ENCODE results near the gene GHRH. TPM values are rescaled to one million over a fixed set of nuclear protein-coding genes. Genes with fewer than 3 reads are reported as not detected.

The GHRH gene
- total RNA-seq, 3 donors from 2014 or later, result not detected

DNA sequence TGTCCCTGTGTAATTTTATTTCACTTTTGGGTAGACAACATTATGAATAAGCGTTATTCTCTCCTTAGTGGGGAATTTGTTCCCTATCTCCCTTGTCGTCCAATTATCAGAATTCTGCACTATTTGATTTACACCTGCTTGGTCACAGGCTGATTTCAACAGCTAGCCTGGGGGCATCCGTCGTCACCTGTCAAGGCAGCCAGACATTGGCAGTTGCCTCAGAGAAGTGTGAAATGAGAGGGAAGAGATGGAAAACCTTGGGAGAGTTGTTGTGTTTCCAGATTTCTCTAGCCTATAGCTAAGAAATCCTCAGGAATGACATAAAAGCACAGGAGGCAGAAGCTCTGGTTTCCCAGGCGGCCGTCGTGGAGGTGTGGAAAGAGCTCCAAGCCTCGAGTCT is 891 bp upstream of the GHRH start:
- no peak for DNase-seq
- Mint-ChIP-seq H3K4me1 (ENCODE audit: low read depth) (no peaks in the 10 kb centered on the region), H3K9me3 (no peaks in the 10 kb centered on the region), H3K4me3 (no peak overlapping the region), H3K36me3 (ENCODE audit: insufficient read depth) (no peaks in the 10 kb centered on the region), H3K27me3 (ENCODE audit: low read depth) (peaks cover 16% of the 10 kb centered on the region)
- ATAC-seq, result no peak

DNA sequence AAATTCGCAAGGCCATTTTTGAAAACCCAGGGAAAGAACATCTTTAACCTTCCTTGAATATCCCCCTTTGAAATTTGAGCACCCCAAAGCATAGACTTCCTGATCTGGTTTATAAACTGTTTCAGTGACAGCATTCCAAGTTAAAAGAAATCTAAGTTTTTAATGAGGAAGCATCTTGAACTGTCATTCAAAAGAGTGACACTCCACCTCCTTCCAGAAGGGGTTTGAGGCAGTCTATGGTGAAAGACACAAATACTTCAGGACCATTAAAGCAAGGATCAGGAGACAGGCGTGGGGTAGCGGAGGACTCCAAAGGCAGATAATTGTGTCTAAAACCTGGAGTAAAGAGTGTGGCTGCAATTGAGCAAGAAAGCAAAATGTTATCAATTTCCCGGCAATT is 691 bp downstream of the GHRH start:
- DNase-seq (no peak), ATAC-seq (no peak)
- no peak overlapping the region for H3K4me3 Mint-ChIP-seq
- no peaks in the 10 kb centered on the region for H3K9me3 Mint-ChIP-seq
- peaks cover 16% of the 10 kb centered on the region for H3K27me3 Mint-ChIP-seq (ENCODE audit: low read depth)
- H3K36me3 Mint-ChIP-seq (ENCODE audit: insufficient read depth), result no peaks in the 10 kb centered on the region
- no peaks in the 10 kb centered on the region for H3K4me1 Mint-ChIP-seq (ENCODE audit: low read depth)

DNA sequence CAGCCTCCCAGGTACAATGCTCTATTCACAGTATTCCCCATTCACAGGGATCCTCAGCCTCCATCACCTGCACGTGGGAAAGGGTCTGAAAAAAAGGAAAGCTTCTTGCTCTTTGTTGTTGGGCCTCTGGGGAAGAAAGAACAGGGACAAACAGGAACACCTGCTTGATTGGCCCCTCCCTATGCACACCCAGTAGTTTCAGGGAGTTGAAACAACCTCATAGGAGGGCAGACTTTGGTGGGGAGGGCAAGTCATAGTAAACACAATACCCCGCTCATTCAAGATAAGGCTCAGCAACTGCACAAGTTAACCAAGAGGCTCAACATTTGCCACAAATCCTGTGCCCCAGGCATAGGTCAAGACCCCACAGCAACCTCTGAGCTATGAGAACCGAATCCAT is 1.7 kb downstream of the GHRH start:
- no peaks in the 10 kb centered on the region for H3K4me1 Mint-ChIP-seq (ENCODE audit: low read depth)
- no peaks in the 10 kb centered on the region for H3K9me3 Mint-ChIP-seq
- H3K36me3 Mint-ChIP-seq (ENCODE audit: insufficient read depth), result no peaks in the 10 kb centered on the region
- peaks cover 16% of the 10 kb centered on the region for H3K27me3 Mint-ChIP-seq (ENCODE audit: low read depth)
- ATAC-seq (no peak), DNase-seq (no peak)
- no peak overlapping the region for H3K4me3 Mint-ChIP-seq

DNA sequence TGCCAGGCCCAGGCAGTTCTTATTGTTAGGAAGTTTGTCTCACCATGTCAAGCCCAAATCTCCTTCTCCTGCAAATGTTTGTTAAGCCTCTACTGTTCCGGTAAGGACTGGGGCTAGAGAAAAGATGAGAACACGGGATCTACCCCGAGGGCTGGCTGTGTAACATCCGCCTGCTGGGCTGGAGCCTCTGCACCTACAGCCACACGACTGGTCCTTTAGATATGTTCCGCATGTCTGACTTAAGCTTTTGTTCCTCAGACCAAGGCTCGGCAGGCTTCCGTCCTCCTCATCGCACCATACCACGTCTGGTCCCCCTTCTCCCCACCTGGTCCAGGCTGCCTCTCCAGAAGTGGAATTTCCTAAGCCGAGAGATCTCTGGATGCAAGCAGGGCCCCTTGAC is 2.6 kb downstream of the GHRH start:
- no peaks in the 10 kb centered on the region for H3K36me3 Mint-ChIP-seq (ENCODE audit: insufficient read depth)
- peaks cover 6% of the 10 kb centered on the region for H3K9me3 Mint-ChIP-seq
- no peak overlapping the region for H3K4me3 Mint-ChIP-seq
- no peaks in the 10 kb centered on the region for H3K4me1 Mint-ChIP-seq (ENCODE audit: low read depth)
- H3K27me3 Mint-ChIP-seq (ENCODE audit: low read depth), result peaks cover 19% of the 10 kb centered on the region
- DNase-seq, result no peak
- ATAC-seq, result no peak

DNA sequence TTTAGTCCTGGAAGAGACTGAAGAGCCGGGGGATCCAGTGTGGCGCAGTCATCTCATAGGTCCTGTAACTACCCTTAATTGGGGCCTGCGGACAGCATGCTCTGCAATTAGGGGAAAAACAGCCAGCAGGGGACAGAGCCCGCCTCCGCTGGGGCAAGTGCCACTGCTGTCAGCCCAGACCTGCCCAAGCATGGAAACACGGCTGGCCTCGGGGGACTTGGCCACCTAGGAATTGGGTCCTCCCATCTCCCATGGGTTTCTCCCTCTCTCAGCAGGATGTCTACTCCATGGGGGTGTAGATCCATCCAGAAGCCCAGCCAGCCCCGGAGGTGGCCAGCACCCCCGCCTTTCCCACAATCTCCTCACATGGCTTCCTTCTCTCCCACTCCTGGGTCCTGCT is 3.6 kb downstream of the GHRH start:
- Mint-ChIP-seq H3K36me3 (ENCODE audit: insufficient read depth) (no peaks in the 10 kb centered on the region), H3K9me3 (peaks cover 6% of the 10 kb centered on the region), H3K4me3 (no peak overlapping the region), H3K4me1 (ENCODE audit: low read depth) (no peaks in the 10 kb centered on the region), H3K27me3 (ENCODE audit: low read depth) (peaks cover 19% of the 10 kb centered on the region)
- DNase-seq (no peak), ATAC-seq (no peak)

GRCh38 chr20:37257530-37257929 is 4.1 kb downstream of the GHRH start:
- no peak overlapping the region for H3K4me3 Mint-ChIP-seq
- H3K4me1 Mint-ChIP-seq (ENCODE audit: low read depth), result no peaks in the 10 kb centered on the region
- H3K36me3 Mint-ChIP-seq (ENCODE audit: insufficient read depth), result no peaks in the 10 kb centered on the region
- no peak for DNase-seq
- H3K9me3 Mint-ChIP-seq, result peaks cover 6% of the 10 kb centered on the region
- no peak for ATAC-seq
- H3K27me3 Mint-ChIP-seq (ENCODE audit: low read depth), result peaks cover 19% of the 10 kb centered on the region

- ATAC-seq (no peak), DNase-seq (no peak)
- Mint-ChIP-seq H3K4me1 (ENCODE audit: low read depth) (no peaks in the 10 kb centered on the region), H3K27me3 (ENCODE audit: low read depth) (peaks cover 19% of the 10 kb centered on the region), H3K4me3 (no peak overlapping the region), H3K36me3 (ENCODE audit: insufficient read depth) (no peaks in the 10 kb centered on the region), H3K9me3 (peaks cover 6% of the 10 kb centered on the region)
These were observed 5.3 kb downstream of the GHRH start for GRCh38 chr20:37256286-37256685.

DNA sequence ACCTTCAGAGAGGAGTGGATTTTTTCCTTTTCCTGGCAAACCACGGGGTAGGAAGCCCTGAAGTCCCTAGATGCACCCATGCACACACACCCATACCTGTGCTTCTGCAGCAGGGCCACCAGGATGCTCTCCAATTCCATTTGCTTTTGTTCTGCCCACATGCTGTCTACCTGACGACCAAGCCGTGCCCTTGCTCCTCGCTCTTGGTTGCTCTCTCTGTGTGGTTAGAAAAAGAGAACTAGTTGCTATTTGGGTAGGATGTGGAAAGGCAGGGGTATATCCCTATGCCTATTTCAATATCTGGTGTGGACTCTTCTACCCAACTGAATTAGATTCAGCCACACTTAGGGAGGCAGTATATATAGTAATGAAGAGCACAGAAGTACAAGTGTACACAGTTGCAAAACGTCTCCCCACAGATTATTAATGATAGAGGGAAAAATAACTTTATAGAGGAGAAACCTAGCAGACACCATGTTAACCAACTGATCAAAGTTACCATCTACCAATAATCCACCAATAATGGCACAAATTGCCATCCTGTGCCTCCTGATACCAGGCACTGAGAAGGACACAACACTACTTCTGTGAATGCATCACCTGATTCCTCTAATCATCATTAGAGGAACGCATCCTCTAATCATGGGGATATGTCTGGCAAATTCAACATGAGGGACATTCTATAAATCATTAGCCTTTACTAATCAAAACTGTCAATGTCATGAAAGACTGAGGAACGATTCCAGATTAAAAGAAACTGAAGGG is 7.3 kb downstream of the GHRH start:
- ATAC-seq (no peak), DNase-seq (no peak)
- peaks cover 7% of the 10 kb centered on the region for H3K27me3 Mint-ChIP-seq (ENCODE audit: low read depth)
- H3K36me3 Mint-ChIP-seq (ENCODE audit: insufficient read depth), result no peaks in the 10 kb centered on the region
- H3K4me1 Mint-ChIP-seq (ENCODE audit: low read depth), result no peaks in the 10 kb centered on the region
- peaks cover 6% of the 10 kb centered on the region for H3K9me3 Mint-ChIP-seq
- H3K4me3 Mint-ChIP-seq, result no peak overlapping the region

GRCh38 chr20:37253087-37253486 is 8.5 kb downstream of the GHRH start:
- ATAC-seq (no peak), DNase-seq (no peak)
- Mint-ChIP-seq H3K4me3 (no peak overlapping the region), H3K9me3 (peaks cover 6% of the 10 kb centered on the region), H3K36me3 (ENCODE audit: insufficient read depth) (peaks cover 5% of the 10 kb centered on the region), H3K27me3 (ENCODE audit: low read depth) (peaks cover 3% of the 10 kb centered on the region), H3K4me1 (ENCODE audit: low read depth) (no peaks in the 10 kb centered on the region)

GRCh38 chr20:37251825-37252477 is 9.7 kb downstream of the GHRH start:
- no peak for DNase-seq
- peaks cover 5% of the 10 kb centered on the region for H3K36me3 Mint-ChIP-seq (ENCODE audit: insufficient read depth)
- H3K4me1 Mint-ChIP-seq (ENCODE audit: low read depth), result no peaks in the 10 kb centered on the region
- H3K4me3 Mint-ChIP-seq, result no peak overlapping the region
- no peak for ATAC-seq
- H3K27me3 Mint-ChIP-seq (ENCODE audit: low read depth), result peaks cover 3% of the 10 kb centered on the region
- peaks cover 6% of the 10 kb centered on the region for H3K9me3 Mint-ChIP-seq

GRCh38 chr20:37249304-37249703 is 12.3 kb downstream of the GHRH start:
- H3K9me3 Mint-ChIP-seq, result peaks cover 3% of the 10 kb centered on the region
- ATAC-seq, result no peak
- peaks cover 5% of the 10 kb centered on the region for H3K36me3 Mint-ChIP-seq (ENCODE audit: insufficient read depth)
- H3K4me3 Mint-ChIP-seq, result no peak overlapping the region
- no peaks in the 10 kb centered on the region for H3K4me1 Mint-ChIP-seq (ENCODE audit: low read depth)
- H3K27me3 Mint-ChIP-seq (ENCODE audit: low read depth), result peaks cover under 1% of the 10 kb centered on the region
- DNase-seq, result no peak

DNA sequence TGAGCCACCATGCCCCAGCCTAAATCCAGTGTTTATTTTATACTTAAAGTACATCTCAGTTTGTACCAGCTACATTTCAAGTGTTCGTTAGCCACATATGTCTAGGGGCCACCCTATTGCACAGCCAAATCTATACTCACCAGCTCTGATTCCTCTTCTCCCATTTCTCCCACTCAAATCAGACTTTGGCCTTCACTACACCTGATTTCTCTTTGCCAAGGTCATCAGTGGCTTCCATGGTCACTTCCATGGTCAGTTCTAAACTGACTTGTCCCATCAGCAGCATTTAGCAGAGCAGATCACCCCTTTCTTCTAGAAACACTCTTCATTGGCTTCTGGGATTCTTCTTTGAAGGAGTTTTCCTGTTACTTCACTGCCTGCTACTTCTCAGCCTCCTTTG is 14.1 kb downstream of the GHRH start:
- no peak for ATAC-seq
- H3K4me1 Mint-ChIP-seq (ENCODE audit: low read depth), result no peaks in the 10 kb centered on the region
- no peak overlapping the region for H3K4me3 Mint-ChIP-seq
- no peaks in the 10 kb centered on the region for H3K27me3 Mint-ChIP-seq (ENCODE audit: low read depth)
- H3K9me3 Mint-ChIP-seq, result no peaks in the 10 kb centered on the region
- DNase-seq, result no peak
- peaks cover 17% of the 10 kb centered on the region for H3K36me3 Mint-ChIP-seq (ENCODE audit: insufficient read depth)

- Mint-ChIP-seq H3K9me3 (no peaks in the 10 kb centered on the region), H3K4me1 (ENCODE audit: low read depth) (no peaks in the 10 kb centered on the region), H3K27me3 (ENCODE audit: low read depth) (no peaks in the 10 kb centered on the region), H3K36me3 (ENCODE audit: insufficient read depth) (peaks cover 22% of the 10 kb centered on the region), H3K4me3 (no peak overlapping the region)
- ATAC-seq (no peak), DNase-seq (no peak)
These were observed 14.9 kb downstream of the GHRH start for GRCh38 chr20:37246736-37247135.

GRCh38 chr20:37245216-37246150 is 16.1 kb downstream of the GHRH start:
- DNase-seq (no peak), ATAC-seq (no peak)
- Mint-ChIP-seq H3K4me1 (ENCODE audit: low read depth) (no peaks in the 10 kb centered on the region), H3K36me3 (ENCODE audit: insufficient read depth) (peaks cover 28% of the 10 kb centered on the region), H3K9me3 (no peaks in the 10 kb centered on the region), H3K4me3 (no peak overlapping the region), H3K27me3 (ENCODE audit: low read depth) (no peaks in the 10 kb centered on the region)
